ENCODE results near the gene C2orf49.

GRCh38 chr2:105390454-105390853 lies 53.1 kb downstream of the C2orf49 start:
- TF ChIP-seq EZH2 (IDR thresholded peaks at IDR 0.05; ENCODE audit: borderline replicate concordance, control insufficient read depth, low read depth, low read length), result no peak
- TF ChIP-seq, protein P1, sequence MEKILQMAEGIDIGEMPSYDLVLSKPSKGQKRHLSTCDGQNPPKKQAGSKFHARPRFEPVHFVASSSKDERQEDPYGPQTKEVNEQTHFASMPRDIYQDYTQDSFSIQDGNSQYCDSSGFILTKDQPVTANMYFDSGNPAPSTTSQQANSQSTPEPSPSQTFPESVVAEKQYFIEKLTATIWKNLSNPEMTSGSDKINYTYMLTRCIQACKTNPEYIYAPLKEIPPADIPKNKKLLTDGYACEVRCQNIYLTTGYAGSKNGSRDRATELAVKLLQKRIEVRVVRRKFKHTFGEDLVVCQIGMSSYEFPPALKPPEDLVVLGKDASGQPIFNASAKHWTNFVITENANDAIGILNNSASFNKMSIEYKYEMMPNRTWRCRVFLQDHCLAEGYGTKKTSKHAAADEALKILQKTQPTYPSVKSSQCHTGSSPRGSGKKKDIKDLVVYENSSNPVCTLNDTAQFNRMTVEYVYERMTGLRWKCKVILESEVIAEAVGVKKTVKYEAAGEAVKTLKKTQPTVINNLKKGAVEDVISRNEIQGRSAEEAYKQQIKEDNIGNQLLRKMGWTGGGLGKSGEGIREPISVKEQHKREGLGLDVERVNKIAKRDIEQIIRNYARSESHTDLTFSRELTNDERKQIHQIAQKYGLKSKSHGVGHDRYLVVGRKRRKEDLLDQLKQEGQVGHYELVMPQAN (conservative IDR thresholded peaks at IDR 0.05), result no peak

Measured in GM12878 (cell line).